Measurements from ENCODE around the gene CTNND2. TPM values are rescaled to one million over a fixed set of nuclear protein-coding genes. Genes with fewer than 3 reads are reported as not detected.

CTNND2 gene
- total and polyA plus RNA-seq, 4 donors, result 0.05 to 0.50 (median 0.27) TPM

GRCh38 chr5:11687498-11687897 is 216.7 kb downstream of the CTNND2 start:
- TF ChIP-seq EGR1 (IDR thresholded peaks at IDR 0.05; ENCODE audit: low read depth in 2 of 2) (no peak), RAD21 (IDR thresholded peaks at IDR 0.05) (no peak), ZBTB33 (IDR thresholded peaks at IDR 0.05) (no peak), JUND (IDR thresholded peaks at IDR 0.05) (no peak), HNF4G (IDR thresholded peaks at IDR 0.05) (no peak), SP1 (IDR thresholded peaks at IDR 0.05) (no peak), MAX (IDR thresholded peaks at IDR 0.05) (no peak), HNF4A (conservative IDR thresholded peaks at IDR 0.05) (no peak), CTCF (IDR thresholded peaks at IDR 0.05; ENCODE audit: low read depth, low read length, missing input control) (no peak), FOXA1 (IDR thresholded peaks at IDR 0.05) (no peak)
- TF ChIP-seq, protein P1, sequence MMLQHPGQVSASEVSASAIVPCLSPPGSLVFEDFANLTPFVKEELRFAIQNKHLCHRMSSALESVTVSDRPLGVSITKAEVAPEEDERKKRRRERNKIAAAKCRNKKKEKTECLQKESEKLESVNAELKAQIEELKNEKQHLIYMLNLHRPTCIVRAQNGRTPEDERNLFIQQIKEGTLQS (IDR thresholded peaks at IDR 0.05), result no peak
- Histone ChIP-seq H3K36me3 (ENCODE audit: control insufficient read depth in 4 of 4, insufficient read depth in 3 of 4, low read depth in 1 of 4, low read length in 3 of 4) (no peaks in the 10 kb centered on the region), H3K4me3 (ENCODE audit: low read depth in 1 of 3, low read length in 3 of 3) (no peak overlapping the region), H3K9ac (ENCODE audit: low read depth in 1 of 2, low read length in 2 of 2) (no peak overlapping the region), H3K4me1 (ENCODE audit: control insufficient read depth in 4 of 4, insufficient read depth in 4 of 4, low read length in 3 of 4) (no peaks in the 10 kb centered on the region), H3K27me3 (ENCODE audit: control insufficient read depth in 4 of 4, insufficient read depth in 4 of 4, low read length in 3 of 4) (no peaks in the 10 kb centered on the region), H3K9me3 (ENCODE audit: control insufficient read depth in 4 of 4, low read length in 3 of 4) (no peaks in the 10 kb centered on the region), H3K27ac (ENCODE audit: low read depth in 1 of 2, low read length in 2 of 2) (no peak overlapping the region)
- DNase-seq (ENCODE audit: low spot score), result no peak
- 83% methylated on average over 1 of the region's 1 CpG for WGBS

DNA sequence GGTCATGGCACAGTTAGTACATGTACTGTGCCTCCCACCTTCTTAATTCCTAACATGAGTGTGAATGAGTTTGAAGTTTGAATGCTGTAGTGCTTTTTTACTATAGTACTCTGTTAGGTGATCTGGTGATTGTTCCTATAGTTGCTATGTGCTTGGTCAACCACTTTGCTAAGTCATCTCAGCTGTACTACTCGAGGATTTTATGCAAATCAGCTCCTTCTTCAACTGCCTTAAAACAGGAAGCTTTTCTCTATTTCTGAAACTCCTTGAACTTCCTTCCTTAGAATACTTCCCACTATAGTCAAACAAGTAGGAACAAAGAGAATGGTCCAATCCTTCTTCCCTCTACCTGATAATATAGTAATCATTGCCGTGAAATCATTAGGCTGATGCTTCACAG is 219.6 kb downstream of the CTNND2 start:
- TF ChIP-seq, protein P1 (IDR thresholded peaks at IDR 0.05), result no peak
- no peak for TF ChIP-seq YY1 (IDR thresholded peaks at IDR 0.05)
- TF ChIP-seq RXRA (IDR thresholded peaks at IDR 0.05), result no peak
- TF ChIP-seq ZBTB33 (IDR thresholded peaks at IDR 0.05), result no peak
- no peak for TF ChIP-seq RAD21 (IDR thresholded peaks at IDR 0.05)
- TF ChIP-seq GABPA (IDR thresholded peaks at IDR 0.05 in 1 of 2, conservative IDR thresholded peaks at IDR 0.05 in 1 of 2), result no peak
- TF ChIP-seq SP1 (IDR thresholded peaks at IDR 0.05), result no peak
- no peak for TF ChIP-seq HNF4A (conservative IDR thresholded peaks at IDR 0.05)
- no peak for TF ChIP-seq HNF4G (IDR thresholded peaks at IDR 0.05)
- no peak for TF ChIP-seq JUND (IDR thresholded peaks at IDR 0.05)
- no peak for TF ChIP-seq CTCF (IDR thresholded peaks at IDR 0.05; ENCODE audit: low read depth, low read length, missing input control)
- TF ChIP-seq MAX (IDR thresholded peaks at IDR 0.05), result no peak
- TF ChIP-seq, protein P2, sequence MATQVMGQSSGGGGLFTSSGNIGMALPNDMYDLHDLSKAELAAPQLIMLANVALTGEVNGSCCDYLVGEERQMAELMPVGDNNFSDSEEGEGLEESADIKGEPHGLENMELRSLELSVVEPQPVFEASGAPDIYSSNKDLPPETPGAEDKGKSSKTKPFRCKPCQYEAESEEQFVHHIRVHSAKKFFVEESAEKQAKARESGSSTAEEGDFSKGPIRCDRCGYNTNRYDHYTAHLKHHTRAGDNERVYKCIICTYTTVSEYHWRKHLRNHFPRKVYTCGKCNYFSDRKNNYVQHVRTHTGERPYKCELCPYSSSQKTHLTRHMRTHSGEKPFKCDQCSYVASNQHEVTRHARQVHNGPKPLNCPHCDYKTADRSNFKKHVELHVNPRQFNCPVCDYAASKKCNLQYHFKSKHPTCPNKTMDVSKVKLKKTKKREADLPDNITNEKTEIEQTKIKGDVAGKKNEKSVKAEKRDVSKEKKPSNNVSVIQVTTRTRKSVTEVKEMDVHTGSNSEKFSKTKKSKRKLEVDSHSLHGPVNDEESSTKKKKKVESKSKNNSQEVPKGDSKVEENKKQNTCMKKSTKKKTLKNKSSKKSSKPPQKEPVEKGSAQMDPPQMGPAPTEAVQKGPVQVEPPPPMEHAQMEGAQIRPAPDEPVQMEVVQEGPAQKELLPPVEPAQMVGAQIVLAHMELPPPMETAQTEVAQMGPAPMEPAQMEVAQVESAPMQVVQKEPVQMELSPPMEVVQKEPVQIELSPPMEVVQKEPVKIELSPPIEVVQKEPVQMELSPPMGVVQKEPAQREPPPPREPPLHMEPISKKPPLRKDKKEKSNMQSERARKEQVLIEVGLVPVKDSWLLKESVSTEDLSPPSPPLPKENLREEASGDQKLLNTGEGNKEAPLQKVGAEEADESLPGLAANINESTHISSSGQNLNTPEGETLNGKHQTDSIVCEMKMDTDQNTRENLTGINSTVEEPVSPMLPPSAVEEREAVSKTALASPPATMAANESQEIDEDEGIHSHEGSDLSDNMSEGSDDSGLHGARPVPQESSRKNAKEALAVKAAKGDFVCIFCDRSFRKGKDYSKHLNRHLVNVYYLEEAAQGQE (IDR thresholded peaks at IDR 0.05), result no peak
- TF ChIP-seq NR2F2 (IDR thresholded peaks at IDR 0.05), result no peak
- no peak for TF ChIP-seq FOXA2 (IDR thresholded peaks at IDR 0.05)
- no peak for TF ChIP-seq TAF1 (conservative IDR thresholded peaks at IDR 0.05)
- TF ChIP-seq FOXA1 (IDR thresholded peaks at IDR 0.05), result no peak
- Histone ChIP-seq H3K36me3 (ENCODE audit: control insufficient read depth in 4 of 4, insufficient read depth in 3 of 4, low read depth in 1 of 4, low read length in 3 of 4) (no peaks in the 10 kb centered on the region), H3K27me3 (ENCODE audit: control insufficient read depth in 4 of 4, insufficient read depth in 4 of 4, low read length in 3 of 4) (no peaks in the 10 kb centered on the region), H3K4me3 (ENCODE audit: low read depth in 1 of 3, low read length in 3 of 3) (no peak overlapping the region), H3K4me1 (ENCODE audit: control insufficient read depth in 4 of 4, insufficient read depth in 4 of 4, low read length in 3 of 4) (no peaks in the 10 kb centered on the region), H3K9me3 (ENCODE audit: control insufficient read depth in 4 of 4, low read length in 3 of 4) (no peaks in the 10 kb centered on the region), H3K27ac (ENCODE audit: low read depth in 1 of 2, low read length in 2 of 2) (no peak overlapping the region), H3K9ac (ENCODE audit: low read depth in 1 of 2, low read length in 2 of 2) (no peak overlapping the region)
- DNase-seq (ENCODE audit: low spot score), result no peak
- 74% methylated on average over 2 of the region's 2 CpGs for WGBS
